ENCODE results near the gene HOXB6.
A peak's percentile ranks its signal among the peaks of the same experiment; 100 is the strongest.

The HOXB6 gene

DNA sequence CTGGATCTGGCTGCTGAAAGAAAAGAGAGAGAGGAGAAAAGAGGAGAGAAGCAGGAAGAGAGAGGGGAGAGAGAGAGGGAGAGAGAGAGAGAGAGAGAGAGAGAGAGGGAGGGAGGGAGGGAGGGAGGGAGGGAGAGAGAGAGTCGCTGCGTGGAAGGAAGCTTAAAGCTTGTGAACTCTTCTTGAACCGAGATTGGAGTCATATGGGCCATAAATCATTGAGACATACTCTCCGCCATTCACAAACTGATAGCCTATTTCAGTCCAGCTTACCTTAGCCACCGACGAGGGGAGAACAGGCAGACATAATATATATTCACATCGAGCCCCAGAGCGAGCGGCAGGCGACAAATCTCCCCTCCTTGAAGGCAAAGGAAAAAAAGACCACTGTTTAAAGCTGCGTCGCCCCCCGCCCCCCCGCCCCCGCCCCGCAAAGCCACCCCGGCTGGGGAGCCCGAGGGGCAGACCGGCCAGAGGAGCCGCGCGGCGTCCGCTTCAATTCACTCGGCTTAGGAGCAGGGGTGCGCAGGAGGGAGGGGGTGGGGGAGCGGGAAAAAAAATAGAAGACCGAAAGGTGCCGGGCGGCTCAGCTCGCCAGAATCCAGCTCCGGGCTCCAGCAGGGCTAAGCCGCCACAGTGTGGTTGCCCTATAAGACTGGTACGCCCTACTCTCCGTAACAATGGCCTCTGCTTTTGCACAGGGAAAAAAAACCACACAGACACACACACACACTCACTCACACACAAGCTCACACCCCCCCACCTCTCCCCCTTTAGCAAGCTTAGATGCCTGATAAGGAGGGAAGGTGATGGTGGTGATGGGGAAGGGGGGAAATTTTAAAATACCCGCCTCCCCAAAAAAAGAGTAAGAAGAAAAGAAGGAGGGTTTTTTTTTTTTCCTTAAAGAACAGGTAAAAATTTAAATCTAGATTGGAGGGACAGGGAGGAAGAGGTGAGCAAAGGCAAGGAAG lies 49.2 kb downstream of the HOXB6 start:
- Histone ChIP-seq H3K27ac (replicated peaks; ENCODE audit: low read length) (no peak overlapping the region), H2BK15ac (ENCODE audit: low read length) (no peak overlapping the region), H2BK120ac (ENCODE audit: low read depth, low read length) (no peak overlapping the region), H3K4me1 (ENCODE audit: control insufficient read depth in 2 of 2, insufficient read depth in 1 of 2, low read depth in 1 of 2, low read length in 2 of 2) (no peaks in the 10 kb centered on the region), H3K18ac (ENCODE audit: low read length) (no peak overlapping the region), H3K27me3 (ENCODE audit: control insufficient read depth in 3 of 3, insufficient read depth in 3 of 3, low read depth in 1 of 3, low read length in 3 of 3) (peaks cover 66 to 98% (median 90%) of the 10 kb centered on the region in 3 experiments), H3K4ac (ENCODE audit: low read length) (no peak overlapping the region), H2AK5ac (ENCODE audit: low read depth, low read length) (no peak overlapping the region), H2BK5ac (ENCODE audit: low read length) (no peak overlapping the region), H2BK12ac (ENCODE audit: low read length) (no peak overlapping the region), H3K4me3 (ENCODE audit: low read length in 2 of 2) (peak overlapping the region in 1 of 2 donors; percentile 20), H3K9me3 (replicated peaks in 1 of 2; ENCODE audit: control insufficient read depth in 2 of 2, insufficient read depth in 1 of 2, low read depth in 1 of 2, low read length in 2 of 2) (peaks cover 0 to 2% of the 10 kb centered on the region in 2 donors), H3K9ac (ENCODE audit: low read depth, low read length, poor library complexity) (no peak overlapping the region), H3K23ac (ENCODE audit: low read depth, low read length, poor library complexity) (no peak overlapping the region), H3K14ac (ENCODE audit: low read length) (no peak overlapping the region), H2AFZ (ENCODE audit: low read length) (no peak overlapping the region), H4K8ac (ENCODE audit: low read depth, low read length) (no peak overlapping the region), H3K36me3 (replicated peaks in 1 of 2; ENCODE audit: control insufficient read depth in 2 of 2, insufficient read depth in 2 of 2, low read length in 2 of 2) (no peaks in the 10 kb centered on the region), H3K4me2 (ENCODE audit: insufficient read depth, low read length, poor library complexity, severe bottlenecking) (no peak overlapping the region), H4K91ac (ENCODE audit: low read depth, low read length, poor library complexity) (no peak overlapping the region), H3K79me1 (ENCODE audit: low read depth, low read length) (peaks cover 2% of the 10 kb centered on the region)
- DNase-seq (ENCODE audit: low spot score) = no peak
- WGBS, 2 donors (ENCODE audit: extremely low coverage in 2 of 2, insufficient read length in 2 of 2, insufficient replicate concordance in 1 of 2) = no CpG with 5 or more reads among the region's 36 CpGs

DNA sequence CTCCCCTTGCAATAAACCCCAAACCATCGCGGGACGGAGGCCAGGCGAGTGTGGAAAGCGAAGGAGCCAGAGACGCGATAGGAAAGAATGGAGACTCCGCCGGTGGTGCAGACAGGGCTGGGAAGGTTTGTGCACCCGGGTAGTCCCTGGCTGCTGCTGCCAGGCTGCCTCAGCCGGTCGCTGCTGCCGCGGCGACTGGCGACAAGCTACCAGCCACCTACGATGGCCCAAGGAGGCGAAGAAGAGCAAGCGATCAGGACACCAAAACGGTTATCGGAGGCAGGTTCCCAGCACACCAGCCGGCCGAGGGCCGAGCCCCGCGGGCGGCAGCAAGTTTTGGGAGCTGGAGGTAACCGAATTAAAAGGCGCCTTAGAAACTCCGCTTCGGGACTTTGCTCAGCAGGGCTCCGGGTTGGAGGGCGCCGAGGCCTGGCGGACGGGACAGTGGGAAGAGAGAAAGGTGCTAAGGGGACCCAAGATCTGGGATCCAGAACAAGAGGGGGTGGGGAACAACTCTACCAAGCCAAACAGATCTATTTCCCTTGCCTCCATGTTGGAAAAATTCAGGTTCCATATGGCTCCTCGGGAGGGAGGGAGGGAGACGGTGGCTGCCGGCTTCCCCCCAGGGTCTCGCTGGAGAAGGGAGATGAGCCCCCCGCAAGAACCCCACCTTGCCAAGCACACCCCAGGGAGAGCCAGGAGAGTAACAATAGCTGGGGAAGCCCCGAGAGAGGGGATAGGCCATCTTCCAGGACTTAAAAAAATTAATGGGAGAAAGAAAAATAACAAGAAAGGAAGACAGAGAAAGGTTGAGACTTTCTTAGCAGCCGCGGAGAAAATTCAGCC lies 50.2 kb downstream of the HOXB6 start:
- Histone ChIP-seq H3K9ac (ENCODE audit: low read depth, low read length, poor library complexity) (no peak overlapping the region), H3K18ac (ENCODE audit: low read length) (no peak overlapping the region), H3K4ac (ENCODE audit: low read length) (no peak overlapping the region), H2BK15ac (ENCODE audit: low read length) (no peak overlapping the region), H3K9me3 (replicated peaks in 1 of 2; ENCODE audit: control insufficient read depth in 2 of 2, insufficient read depth in 1 of 2, low read depth in 1 of 2, low read length in 2 of 2) (peaks cover 0 to 2% of the 10 kb centered on the region in 2 donors), H3K27ac (replicated peaks; ENCODE audit: low read length) (no peak overlapping the region), H3K14ac (ENCODE audit: low read length) (no peak overlapping the region), H2BK5ac (ENCODE audit: low read length) (no peak overlapping the region), H4K8ac (ENCODE audit: low read depth, low read length) (no peak overlapping the region), H3K4me1 (ENCODE audit: control insufficient read depth in 2 of 2, insufficient read depth in 1 of 2, low read depth in 1 of 2, low read length in 2 of 2) (no peaks in the 10 kb centered on the region), H2BK12ac (ENCODE audit: low read length) (no peak overlapping the region), H3K23ac (ENCODE audit: low read depth, low read length, poor library complexity) (no peak overlapping the region), H2AFZ (ENCODE audit: low read length) (peak overlapping the region; percentile 59), H3K4me3 (ENCODE audit: low read length in 2 of 2) (peak overlapping the region in 1 of 2 donors; percentile 38), H2BK120ac (ENCODE audit: low read depth, low read length) (no peak overlapping the region), H4K91ac (ENCODE audit: low read depth, low read length, poor library complexity) (no peak overlapping the region), H3K27me3 (ENCODE audit: control insufficient read depth in 3 of 3, insufficient read depth in 3 of 3, low read depth in 1 of 3, low read length in 3 of 3) (peaks cover 69 to 98% (median 87%) of the 10 kb centered on the region in 3 experiments), H3K36me3 (replicated peaks in 1 of 2; ENCODE audit: control insufficient read depth in 2 of 2, insufficient read depth in 2 of 2, low read length in 2 of 2) (no peaks in the 10 kb centered on the region), H2AK5ac (ENCODE audit: low read depth, low read length) (no peak overlapping the region), H3K79me1 (ENCODE audit: low read depth, low read length) (peaks cover 2% of the 10 kb centered on the region), H3K4me2 (ENCODE audit: insufficient read depth, low read length, poor library complexity, severe bottlenecking) (no peak overlapping the region)
- no CpG with 5 or more reads among the region's 44 CpGs for WGBS, 2 donors (ENCODE audit: extremely low coverage in 2 of 2, insufficient read length in 2 of 2, insufficient replicate concordance in 1 of 2)
- DNase-seq (ENCODE audit: low spot score) = no peak

DNA sequence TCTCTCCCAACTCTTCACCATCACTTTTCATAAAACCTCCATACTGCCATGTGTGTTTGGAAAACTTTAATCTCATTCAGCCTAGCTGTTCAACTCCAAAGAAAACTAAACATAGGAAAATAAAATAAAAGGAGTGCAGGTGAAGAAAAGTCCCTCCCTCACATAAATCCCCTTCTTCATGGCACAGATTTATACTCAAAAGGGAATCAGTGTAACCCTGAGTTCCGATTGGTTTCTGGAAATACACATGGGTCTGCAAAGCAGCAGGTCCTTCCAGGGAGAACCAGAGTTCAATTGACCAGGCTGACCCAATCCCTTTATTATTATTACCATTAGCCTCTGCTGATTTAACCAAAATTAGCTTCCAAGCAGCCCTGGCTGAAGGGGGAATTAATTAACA lies 51.0 kb downstream of the HOXB6 start:
- no peak overlapping the region for H3K4ac ChIP-seq (ENCODE audit: low read length)
- no peak overlapping the region for H2BK120ac ChIP-seq (ENCODE audit: low read depth, low read length)
- H3K27ac ChIP-seq (replicated peaks; ENCODE audit: low read length) = no peak overlapping the region
- H3K79me1 ChIP-seq (ENCODE audit: low read depth, low read length) = peaks cover 2% of the 10 kb centered on the region
- H4K91ac ChIP-seq (ENCODE audit: low read depth, low read length, poor library complexity) = no peak overlapping the region
- no peak overlapping the region for H2AFZ ChIP-seq (ENCODE audit: low read length)
- DNase-seq (ENCODE audit: low spot score) = no peak
- no peak overlapping the region for H3K4me2 ChIP-seq (ENCODE audit: insufficient read depth, low read length, poor library complexity, severe bottlenecking)
- no peak overlapping the region for H3K23ac ChIP-seq (ENCODE audit: low read depth, low read length, poor library complexity)
- peaks cover 66 to 96% (median 87%) of the 10 kb centered on the region in 3 experiments for H3K27me3 ChIP-seq (ENCODE audit: control insufficient read depth in 3 of 3, insufficient read depth in 3 of 3, low read depth in 1 of 3, low read length in 3 of 3)
- H2BK15ac ChIP-seq (ENCODE audit: low read length) = no peak overlapping the region
- no peak overlapping the region for H3K14ac ChIP-seq (ENCODE audit: low read length)
- no peak overlapping the region for H3K4me3 ChIP-seq (ENCODE audit: low read length in 2 of 2)
- H2BK5ac ChIP-seq (ENCODE audit: low read length) = no peak overlapping the region
- no peak overlapping the region for H3K18ac ChIP-seq (ENCODE audit: low read length)
- no peak overlapping the region for H2BK12ac ChIP-seq (ENCODE audit: low read length)
- H3K36me3 ChIP-seq (replicated peaks in 1 of 2; ENCODE audit: control insufficient read depth in 2 of 2, insufficient read depth in 2 of 2, low read length in 2 of 2) = no peaks in the 10 kb centered on the region
- H3K9me3 ChIP-seq (replicated peaks in 1 of 2; ENCODE audit: control insufficient read depth in 2 of 2, insufficient read depth in 1 of 2, low read depth in 1 of 2, low read length in 2 of 2) = peaks cover 0 to 4% of the 10 kb centered on the region in 2 donors
- H3K4me1 ChIP-seq (ENCODE audit: control insufficient read depth in 2 of 2, insufficient read depth in 1 of 2, low read depth in 1 of 2, low read length in 2 of 2) = no peaks in the 10 kb centered on the region
- H2AK5ac ChIP-seq (ENCODE audit: low read depth, low read length) = no peak overlapping the region
- WGBS, 2 donors (ENCODE audit: extremely low coverage in 2 of 2, insufficient read length in 2 of 2, insufficient replicate concordance in 1 of 2) = no CpG with 5 or more reads among the region's 1 CpG
- H3K9ac ChIP-seq (ENCODE audit: low read depth, low read length, poor library complexity) = no peak overlapping the region
- no peak overlapping the region for H4K8ac ChIP-seq (ENCODE audit: low read depth, low read length)

DNA sequence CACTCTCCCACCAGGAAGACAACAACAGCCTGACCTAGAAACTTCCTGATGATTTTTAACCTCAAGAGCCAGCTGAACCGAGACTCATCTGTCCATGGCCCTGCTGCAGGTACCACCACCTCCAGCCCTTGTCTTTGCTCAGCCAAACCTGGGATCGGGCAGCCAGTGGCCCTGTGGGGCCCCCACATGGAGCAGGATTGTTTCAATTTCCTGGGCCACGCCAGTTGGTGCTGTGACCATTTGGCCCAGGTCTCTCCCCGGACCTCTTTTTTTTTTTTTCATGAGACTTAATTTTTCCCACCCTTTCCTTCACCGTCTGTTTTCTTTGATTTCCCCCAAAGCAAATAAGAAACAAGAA lies 51.6 kb downstream of the HOXB6 start:
- Histone ChIP-seq H2AK5ac (ENCODE audit: low read depth, low read length) (no peak overlapping the region), H2BK12ac (ENCODE audit: low read length) (no peak overlapping the region), H3K23ac (ENCODE audit: low read depth, low read length, poor library complexity) (no peak overlapping the region), H3K27ac (replicated peaks; ENCODE audit: low read length) (no peak overlapping the region), H2BK5ac (ENCODE audit: low read length) (no peak overlapping the region), H2BK120ac (ENCODE audit: low read depth, low read length) (no peak overlapping the region), H3K4me1 (ENCODE audit: control insufficient read depth in 2 of 2, insufficient read depth in 1 of 2, low read depth in 1 of 2, low read length in 2 of 2) (no peaks in the 10 kb centered on the region), H2BK15ac (ENCODE audit: low read length) (no peak overlapping the region), H3K18ac (ENCODE audit: low read length) (no peak overlapping the region), H4K91ac (ENCODE audit: low read depth, low read length, poor library complexity) (no peak overlapping the region), H3K14ac (ENCODE audit: low read length) (no peak overlapping the region), H4K8ac (ENCODE audit: low read depth, low read length) (no peak overlapping the region), H3K79me1 (ENCODE audit: low read depth, low read length) (peaks cover 2% of the 10 kb centered on the region), H2AFZ (ENCODE audit: low read length) (no peak overlapping the region), H3K9ac (ENCODE audit: low read depth, low read length, poor library complexity) (no peak overlapping the region), H3K4ac (ENCODE audit: low read length) (no peak overlapping the region), H3K9me3 (replicated peaks in 1 of 2; ENCODE audit: control insufficient read depth in 2 of 2, insufficient read depth in 1 of 2, low read depth in 1 of 2, low read length in 2 of 2) (peaks cover 0 to 6% of the 10 kb centered on the region in 2 donors), H3K36me3 (replicated peaks in 1 of 2; ENCODE audit: control insufficient read depth in 2 of 2, insufficient read depth in 2 of 2, low read length in 2 of 2) (no peaks in the 10 kb centered on the region), H3K4me3 (ENCODE audit: low read length in 2 of 2) (no peak overlapping the region), H3K27me3 (ENCODE audit: control insufficient read depth in 3 of 3, insufficient read depth in 3 of 3, low read depth in 1 of 3, low read length in 3 of 3) (peaks cover 64 to 95% (median 87%) of the 10 kb centered on the region in 3 experiments), H3K4me2 (ENCODE audit: insufficient read depth, low read length, poor library complexity, severe bottlenecking) (no peak overlapping the region)
- no peak for DNase-seq (ENCODE audit: low spot score)
- WGBS, 2 donors (ENCODE audit: extremely low coverage in 2 of 2, insufficient read length in 2 of 2, insufficient replicate concordance in 1 of 2) = no CpG with 5 or more reads among the region's 5 CpGs

All from neuronal stem cell (in vitro differentiated cells).